A673 (cell line): Measurements from ENCODE around the gene CDHR2.

Source experiments
- EZH2 ChIP-seq: fragments of 200-600 bp; sonication (generic); IDR thresholded peaks from 2 replicates; pipeline ENCODE4 v1.6.1; 2017; ENCODE audit warnings: borderline replicate concordance, low read depth, mild to moderate bottlenecking, mixed read lengths, antibody characterized with exemption, low read length; ENCODE audit not compliant: poor library complexity, severe bottlenecking
- TF ChIP-seq, protein P1 (sequence below): fragments of 300-800, 200-600 bp; sonication (generic); conservative IDR thresholded peaks from 2 replicates; pipeline ENCODE4 v1.5.1; 2017; ENCODE audit warnings: low read depth, mild to moderate bottlenecking, antibody characterized with exemption, low read length, moderate library complexity, mixed read lengths

DNA sequence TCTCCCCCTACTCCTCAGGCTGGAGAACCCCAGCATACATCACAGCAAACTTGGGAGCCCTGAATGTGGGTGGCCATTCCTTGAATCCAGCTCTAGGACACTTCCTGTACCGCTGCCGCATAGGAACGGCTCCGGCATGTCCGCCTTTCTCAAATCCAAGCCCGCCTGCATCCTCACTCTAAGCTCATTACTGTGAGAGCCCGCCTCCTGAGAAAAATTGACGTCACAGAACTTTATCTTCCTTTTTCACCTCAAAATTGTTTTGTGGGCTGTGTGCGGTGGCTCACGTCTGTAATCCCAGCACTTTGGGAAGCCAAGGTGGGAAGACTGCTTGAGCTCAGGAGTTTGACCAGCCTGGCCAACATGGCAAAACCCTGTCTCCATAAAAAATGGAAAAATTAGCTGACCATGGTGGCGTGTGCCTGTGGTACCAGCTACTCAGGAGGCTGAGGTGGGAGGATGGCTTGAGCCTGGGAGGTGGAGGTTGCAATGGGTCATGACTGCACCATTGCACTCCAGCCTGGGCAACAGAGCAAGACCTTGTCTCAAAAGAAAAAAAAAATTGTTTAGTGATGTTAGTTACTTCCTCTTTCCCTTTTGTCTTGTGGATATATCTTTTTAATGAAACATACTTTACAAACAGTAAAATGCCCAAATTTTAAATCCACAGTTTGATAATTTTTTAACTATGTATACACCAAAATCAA lies 34.7 kb upstream of the CDHR2 start:
- TF ChIP-seq, protein P1, sequence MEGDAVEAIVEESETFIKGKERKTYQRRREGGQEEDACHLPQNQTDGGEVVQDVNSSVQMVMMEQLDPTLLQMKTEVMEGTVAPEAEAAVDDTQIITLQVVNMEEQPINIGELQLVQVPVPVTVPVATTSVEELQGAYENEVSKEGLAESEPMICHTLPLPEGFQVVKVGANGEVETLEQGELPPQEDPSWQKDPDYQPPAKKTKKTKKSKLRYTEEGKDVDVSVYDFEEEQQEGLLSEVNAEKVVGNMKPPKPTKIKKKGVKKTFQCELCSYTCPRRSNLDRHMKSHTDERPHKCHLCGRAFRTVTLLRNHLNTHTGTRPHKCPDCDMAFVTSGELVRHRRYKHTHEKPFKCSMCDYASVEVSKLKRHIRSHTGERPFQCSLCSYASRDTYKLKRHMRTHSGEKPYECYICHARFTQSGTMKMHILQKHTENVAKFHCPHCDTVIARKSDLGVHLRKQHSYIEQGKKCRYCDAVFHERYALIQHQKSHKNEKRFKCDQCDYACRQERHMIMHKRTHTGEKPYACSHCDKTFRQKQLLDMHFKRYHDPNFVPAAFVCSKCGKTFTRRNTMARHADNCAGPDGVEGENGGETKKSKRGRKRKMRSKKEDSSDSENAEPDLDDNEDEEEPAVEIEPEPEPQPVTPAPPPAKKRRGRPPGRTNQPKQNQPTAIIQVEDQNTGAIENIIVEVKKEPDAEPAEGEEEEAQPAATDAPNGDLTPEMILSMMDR: no peak
- TF ChIP-seq EZH2: no peak
